ENCODE data around the gene CTSF.
"Not testable (repeated sequence)": the region's sequence is repeated elsewhere in the genome, so short reads cannot be mapped to it uniquely, and the experiment has no call there.

CTSF gene

DNA sequence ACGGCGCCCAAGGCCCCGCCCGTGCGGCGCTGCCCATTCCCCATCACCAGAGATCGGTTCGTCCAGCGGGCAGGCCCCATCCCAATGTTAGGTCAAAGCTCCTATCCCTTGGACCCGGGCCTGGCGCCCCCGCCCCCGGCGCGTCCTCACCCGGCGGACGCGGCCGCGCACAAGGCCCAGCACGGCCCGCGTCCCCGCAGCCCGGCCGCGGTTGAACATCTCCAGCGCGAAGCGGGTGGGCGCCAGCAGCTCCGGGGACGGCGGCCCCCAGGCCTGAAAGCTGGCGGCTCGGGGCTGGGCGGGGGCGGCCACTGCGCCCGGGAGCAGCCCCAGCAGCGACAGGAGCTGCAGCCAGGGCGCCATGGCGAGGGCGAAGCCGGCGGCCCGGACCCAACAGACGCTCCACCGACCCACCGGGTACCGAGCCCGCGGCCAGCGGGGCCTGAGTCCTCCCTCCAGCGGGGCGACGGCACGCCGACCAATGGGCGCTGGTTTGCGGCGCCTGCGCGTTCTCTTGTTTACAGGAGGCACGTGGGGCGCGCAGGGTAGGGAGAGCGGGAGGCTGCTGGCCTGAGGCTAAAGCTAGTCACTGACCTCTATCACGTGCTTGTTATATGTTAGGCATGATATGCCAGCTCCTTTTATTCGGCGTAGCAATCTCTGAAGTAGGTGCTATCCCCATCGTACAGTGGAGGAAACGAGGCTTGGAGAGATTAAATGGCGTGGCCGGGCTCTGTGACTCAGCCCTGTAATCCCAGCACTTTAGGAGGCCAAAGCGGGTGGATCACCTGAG, at the start of gene CTSF:
Gene CTSF (minus strand): TSS at position 483 of the 793 bp plus-strand sequence. CDS start 120 bp downstream, at position 363.
- DNase-seq = peak; percentile 77

DNA sequence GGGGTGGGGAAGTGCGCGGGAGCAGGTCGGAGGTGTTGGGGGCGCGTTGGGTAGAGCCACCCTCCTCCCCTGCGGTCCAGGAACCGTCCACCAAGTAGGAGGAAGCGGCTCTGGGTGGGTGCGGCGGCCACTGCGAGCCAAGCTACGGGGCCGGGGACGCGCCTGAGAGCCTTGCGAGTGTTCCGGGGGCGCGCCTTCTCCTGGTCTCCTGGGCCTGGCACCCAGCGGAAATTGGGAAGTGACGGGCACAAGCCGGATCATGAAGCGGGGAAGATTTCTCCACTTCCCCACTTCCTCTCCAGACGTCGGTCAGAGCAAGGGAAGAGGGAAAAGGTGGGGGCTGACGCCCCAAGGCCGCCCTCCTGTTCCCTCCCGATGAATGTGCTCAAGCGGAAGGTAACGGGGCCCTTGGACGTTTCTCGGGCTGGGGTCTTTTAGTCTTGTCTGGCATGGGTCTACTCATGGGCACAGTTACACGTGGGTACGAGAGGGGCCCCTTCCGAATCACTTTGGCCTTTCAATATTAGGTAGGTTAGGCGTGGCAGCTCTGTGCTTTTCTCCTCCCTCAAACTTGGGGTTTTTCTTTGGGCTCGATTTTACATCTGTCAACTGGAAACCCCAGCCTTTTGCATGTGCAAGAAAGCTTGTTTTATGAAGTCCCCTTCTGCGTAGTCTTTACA, 48.9 kb upstream of the CTSF start:
- peak; percentile 35 for DNase-seq

GRCh38 chr11:66616379-66617154, 48.2 kb upstream of the CTSF start, which contains the start of gene RBM14:
Gene RBM14 (plus strand): TSS chr11:66616630. CDS start chr11:66616721, 91 bp downstream.
- peak; percentile 99 for DNase-seq

GRCh38 chr11:66614073-66614472, 45.7 kb upstream of the CTSF start:
- no peak for DNase-seq

- DNase-seq = no peak
Observed at GRCh38 chr11:66612458-66612857, 44.1 kb upstream of the CTSF start.

DNA sequence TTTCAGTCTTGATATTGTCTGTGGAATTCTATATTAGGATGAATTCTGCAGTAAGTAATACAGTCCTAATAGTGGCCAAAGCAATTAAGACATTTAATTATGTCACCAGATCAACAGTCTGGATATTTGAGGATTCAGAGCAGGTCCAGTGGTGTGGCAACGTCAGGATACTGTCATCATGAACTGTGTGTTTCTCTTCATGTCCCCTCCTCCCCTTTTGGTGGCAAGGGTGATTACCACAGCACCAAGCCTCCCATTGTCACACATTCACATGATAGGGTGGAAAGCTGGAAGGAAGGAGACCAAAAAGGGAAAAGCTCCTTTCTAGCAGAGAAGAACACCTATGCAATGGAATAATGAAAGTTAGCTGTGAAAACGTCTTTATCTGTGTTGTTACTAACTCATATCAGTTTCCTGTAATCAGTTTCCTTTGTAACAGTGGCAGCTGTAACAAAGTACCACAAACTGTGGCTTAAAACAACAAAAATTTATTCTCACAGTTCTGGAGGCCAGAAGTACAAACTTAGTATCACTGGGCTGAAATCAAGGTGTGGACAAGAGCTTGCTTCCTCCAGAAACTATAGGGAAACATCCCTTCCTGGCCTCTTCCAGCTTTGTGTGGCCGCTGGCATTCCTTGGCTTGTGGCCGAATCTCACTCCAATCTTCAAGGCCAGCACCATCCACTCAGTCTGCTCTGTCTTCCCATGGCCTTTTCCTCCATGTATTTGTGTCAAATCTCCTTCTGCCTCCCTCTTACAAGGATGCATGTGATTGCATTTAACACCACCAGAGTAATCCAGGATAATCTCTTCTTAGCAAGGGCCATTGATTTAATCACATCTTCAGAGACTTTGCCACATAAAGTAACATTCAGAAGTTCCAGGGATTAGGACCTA, 41.6 kb upstream of the CTSF start:
- DNase-seq = no peak

GRCh38 chr11:66607126-66607834, 38.9 kb upstream of the CTSF start:
- peak; percentile 28 for DNase-seq

DNA sequence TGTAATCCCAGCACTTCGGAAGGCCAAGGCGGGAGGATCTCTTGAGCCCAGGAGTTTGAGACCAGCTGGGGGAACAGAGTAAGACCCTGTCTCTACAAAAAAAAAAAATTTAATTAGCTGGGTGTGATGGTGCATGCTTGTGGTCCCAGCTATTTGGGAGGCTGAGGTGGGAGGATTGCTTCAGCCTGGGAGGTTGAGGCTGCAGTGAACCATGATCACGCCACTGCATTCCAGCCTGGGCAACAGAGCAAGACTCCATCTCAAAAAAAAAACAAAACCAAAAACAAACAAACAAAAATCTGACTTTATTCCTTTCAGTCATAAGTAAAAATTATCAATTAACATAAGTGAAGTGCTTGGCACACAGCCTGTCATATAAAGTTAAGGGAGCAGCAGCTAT, 38.2 kb upstream of the CTSF start:
- not testable (repeated sequence) for DNase-seq

- no peak for DNase-seq
Observed at GRCh38 chr11:66604155-66604554, 35.7 kb upstream of the CTSF start.

DNA sequence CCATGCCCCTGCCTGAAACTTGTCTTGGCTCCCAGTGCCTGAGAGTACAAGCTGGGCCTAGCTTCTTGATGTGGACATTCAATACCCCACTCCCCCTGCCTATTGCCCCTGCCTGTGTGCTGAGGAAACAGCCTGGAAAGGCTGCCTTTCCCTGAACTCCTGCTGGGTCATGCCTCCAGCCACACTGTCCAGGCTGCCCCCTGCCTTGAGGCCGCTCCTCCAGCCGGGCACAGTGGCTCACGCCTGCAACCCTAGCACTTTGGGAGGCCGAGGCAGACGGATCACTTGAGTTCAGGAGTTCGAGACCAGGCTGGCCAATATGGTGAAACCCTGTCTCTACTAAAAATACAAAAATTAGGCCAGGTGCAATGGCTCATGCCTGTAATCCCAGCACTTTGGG, 34.7 kb upstream of the CTSF start:
- DNase-seq = no peak

- DNase-seq = no peak
Observed at GRCh38 chr11:66600631-66601233, 32.3 kb upstream of the CTSF start.

DNA sequence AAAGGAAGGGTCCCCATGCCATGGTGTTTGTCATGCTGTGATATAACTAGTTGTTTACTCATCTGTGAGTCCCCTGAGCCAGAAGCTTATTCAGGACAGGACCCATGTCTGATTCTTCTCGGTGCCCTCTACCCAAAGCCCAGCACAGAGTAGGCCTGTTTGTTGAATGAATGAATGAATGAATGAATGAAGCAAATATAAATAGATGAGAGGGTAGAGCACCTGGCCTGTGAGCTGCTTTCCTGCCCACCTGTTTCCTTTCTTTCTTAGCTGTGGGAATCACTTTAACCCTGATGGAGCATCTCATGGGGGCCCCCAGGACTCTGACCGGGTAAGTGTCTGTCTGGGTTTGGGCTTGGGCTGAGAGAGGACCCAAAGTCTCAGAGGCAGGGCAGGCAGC, 31.8 kb upstream of the CTSF start:
- no peak for DNase-seq

- no peak for DNase-seq
Observed at GRCh38 chr11:66598993-66599392, 30.6 kb upstream of the CTSF start.

GRCh38 chr11:66595245-66595904, 27.0 kb upstream of the CTSF start:
- DNase-seq = no peak

- no peak for DNase-seq
Observed at GRCh38 chr11:66593650-66594049, 25.2 kb upstream of the CTSF start.

DNA sequence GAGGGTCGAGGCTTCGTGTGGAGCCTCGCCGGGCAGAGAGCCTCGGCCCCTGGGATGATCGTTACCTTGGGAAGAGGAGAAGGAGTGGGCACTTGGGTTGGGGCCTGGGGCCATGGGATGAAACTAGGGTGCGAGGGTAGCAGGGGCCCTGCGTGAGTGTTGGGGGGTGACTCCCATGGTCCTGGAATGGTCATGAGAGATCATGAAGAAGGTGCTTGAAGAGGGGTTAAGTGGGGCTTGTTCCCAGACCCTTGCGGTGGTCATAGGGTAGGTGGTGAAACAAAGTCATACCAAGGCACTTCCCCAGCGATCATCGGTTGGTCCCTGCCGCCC, 24.9 kb upstream of the CTSF start:
- no peak for DNase-seq

- DNase-seq = peak; percentile 99
Observed at GRCh38 chr11:66592457-66593302, 24.3 kb upstream of the CTSF start, which contains the start of the genes CCDC87 and CCS. Gene CCDC87 (minus strand): TSS chr11:66593063. CDS start chr11:66593015, 48 bp downstream. Gene CCS (plus strand): TSS chr11:66593185. CDS start chr11:66593262, 77 bp downstream.

DNA sequence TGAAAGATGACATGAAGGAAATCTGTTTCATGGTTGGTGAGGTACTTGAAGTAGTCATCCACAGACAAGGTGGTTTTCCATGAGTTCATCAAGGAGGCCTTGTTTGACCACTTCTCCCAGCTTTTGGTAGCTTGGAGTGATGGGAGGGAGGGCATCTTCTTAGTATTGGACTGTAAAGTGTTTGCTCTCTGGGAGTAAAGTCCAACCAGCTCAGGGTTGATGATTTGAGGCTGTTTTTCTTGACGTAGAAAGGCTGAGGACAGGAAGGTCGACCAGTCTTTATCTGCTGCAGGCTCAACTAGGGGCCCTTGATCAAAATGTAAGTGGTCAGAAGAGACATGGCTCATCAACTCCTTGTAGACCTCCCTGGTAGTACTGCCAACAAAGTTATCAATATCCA, 22.8 kb upstream of the CTSF start:
- no peak for DNase-seq

- no peak for DNase-seq
Observed at GRCh38 chr11:66589996-66590675, 21.7 kb upstream of the CTSF start.
